ENCODE data around the gene INO80B.

Gene INO80B

GRCh38 chr2:74454654-74455511 is at the start of gene INO80B:
Gene INO80B (plus strand): TSS chr2:74455087. CDS start chr2:74455117, 30 bp downstream.
- TF ChIP-seq CTCF (IDR thresholded peaks at IDR 0.05): peak; percentile 10
- Histone ChIP-seq H3K27ac (peak within 1 kb of the TSS; percentile 83), H3K9me3 (no peaks in the 10 kb centered on the region), H3K27me3 (peaks cover 6% of the 10 kb centered on the region), H3K4me1 (ENCODE audit: control insufficient read depth in 1 of 2, insufficient read depth in 1 of 2, low read depth in 1 of 2, low read length in 1 of 2) (peaks cover 40 to 44% of the 10 kb centered on the region in 2 experiments), H3K36me3 (peaks cover 4% of the 10 kb centered on the region), H3K4me3 (ENCODE audit: low read depth in 1 of 2, low read length in 1 of 2) (peak within 1 kb of the TSS; percentile 85 to 97)

GRCh38 chr2:74406035-74406434 is 48.9 kb upstream of the INO80B start:
- no peaks in the 10 kb centered on the region for H3K9me3 ChIP-seq
- H3K4me3 ChIP-seq (ENCODE audit: low read depth in 1 of 2, low read length in 1 of 2): no peak overlapping the region
- peaks cover 33% of the 10 kb centered on the region for H3K27me3 ChIP-seq
- no peak overlapping the region for H3K27ac ChIP-seq
- H3K36me3 ChIP-seq: no peaks in the 10 kb centered on the region
- TF ChIP-seq CTCF (IDR thresholded peaks at IDR 0.05): no peak
- H3K4me1 ChIP-seq (ENCODE audit: control insufficient read depth in 1 of 2, insufficient read depth in 1 of 2, low read depth in 1 of 2, low read length in 1 of 2): no peaks in the 10 kb centered on the region

- no peak for TF ChIP-seq CTCF (IDR thresholded peaks at IDR 0.05)
- Histone ChIP-seq H3K9me3 (no peaks in the 10 kb centered on the region), H3K27ac (no peak overlapping the region), H3K27me3 (peaks cover 39% of the 10 kb centered on the region), H3K4me3 (ENCODE audit: low read depth in 1 of 2, low read length in 1 of 2) (no peak overlapping the region), H3K4me1 (ENCODE audit: control insufficient read depth in 1 of 2, insufficient read depth in 1 of 2, low read depth in 1 of 2, low read length in 1 of 2) (no peaks in the 10 kb centered on the region), H3K36me3 (no peaks in the 10 kb centered on the region)
Observed at GRCh38 chr2:74407682-74408081, 47.2 kb upstream of the INO80B start.

- H3K27me3 ChIP-seq: peaks cover 68% of the 10 kb centered on the region
- H3K27ac ChIP-seq: no peak overlapping the region
- no peaks in the 10 kb centered on the region for H3K9me3 ChIP-seq
- H3K4me1 ChIP-seq (ENCODE audit: control insufficient read depth in 1 of 2, insufficient read depth in 1 of 2, low read depth in 1 of 2, low read length in 1 of 2): peaks cover 7 to 17% of the 10 kb centered on the region in 2 experiments
- no peak overlapping the region for H3K4me3 ChIP-seq (ENCODE audit: low read depth in 1 of 2, low read length in 1 of 2)
- H3K36me3 ChIP-seq: no peaks in the 10 kb centered on the region
- no peak for TF ChIP-seq CTCF (IDR thresholded peaks at IDR 0.05)
Observed at GRCh38 chr2:74413001-74413698, 41.7 kb upstream of the INO80B start.

GRCh38 chr2:74414441-74414840 is 40.4 kb upstream of the INO80B start:
- peaks cover 67% of the 10 kb centered on the region for H3K27me3 ChIP-seq
- TF ChIP-seq CTCF (IDR thresholded peaks at IDR 0.05): no peak
- no peaks in the 10 kb centered on the region for H3K9me3 ChIP-seq
- no peaks in the 10 kb centered on the region for H3K36me3 ChIP-seq
- H3K4me3 ChIP-seq (ENCODE audit: low read depth in 1 of 2, low read length in 1 of 2): no peak overlapping the region
- peaks cover 7 to 17% of the 10 kb centered on the region in 2 experiments for H3K4me1 ChIP-seq (ENCODE audit: control insufficient read depth in 1 of 2, insufficient read depth in 1 of 2, low read depth in 1 of 2, low read length in 1 of 2)
- H3K27ac ChIP-seq: no peak overlapping the region

All from neutrophil (primary cell).